ENCODE data around the gene PIK3AP1. TPM values are rescaled to one million over a fixed set of nuclear protein-coding genes. Genes with fewer than 3 reads are reported as not detected.

PIK3AP1 gene
- total RNA-seq, 1 donor from 2014 or later = 0.49 TPM

DNA sequence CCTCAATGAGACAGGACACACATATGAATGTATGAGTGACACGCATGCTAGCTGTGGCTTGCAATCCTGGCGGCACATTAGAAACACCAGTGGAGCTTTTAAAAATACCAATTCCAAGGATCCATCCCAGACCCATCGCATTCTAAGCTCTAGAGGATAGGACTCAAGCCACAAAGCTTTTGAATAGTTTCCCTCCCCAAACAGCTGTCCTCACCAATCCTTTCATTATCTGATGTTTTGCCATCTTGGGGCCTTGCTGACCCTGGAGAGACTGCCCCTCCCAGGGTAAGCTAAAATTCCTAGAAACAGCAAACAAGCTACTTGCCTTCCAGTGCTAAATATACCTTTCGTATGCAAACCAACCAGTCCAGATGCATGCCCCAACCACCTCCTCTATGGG is 124.6 kb downstream of the PIK3AP1 start:
- Mint-ChIP-seq H3K27me3 (ENCODE audit: unreplicated experiment) (peaks cover 4% of the 10 kb centered on the region), H3K36me3 (ENCODE audit: unreplicated experiment) (peaks cover 4% of the 10 kb centered on the region), H3K9me3 (ENCODE audit: unreplicated experiment) (no peaks in the 10 kb centered on the region), H3K4me1 (ENCODE audit: low read depth, unreplicated experiment) (no peaks in the 10 kb centered on the region), H3K4me3 (ENCODE audit: unreplicated experiment) (no peak overlapping the region), H3K27ac (ENCODE audit: unreplicated experiment) (no peak overlapping the region)
- no peak for DNase-seq
- TF ChIP-seq CTCF (IDR thresholded peaks at IDR 0.05; ENCODE audit: partially characterized antibody, unreplicated experiment) = no peak

DNA sequence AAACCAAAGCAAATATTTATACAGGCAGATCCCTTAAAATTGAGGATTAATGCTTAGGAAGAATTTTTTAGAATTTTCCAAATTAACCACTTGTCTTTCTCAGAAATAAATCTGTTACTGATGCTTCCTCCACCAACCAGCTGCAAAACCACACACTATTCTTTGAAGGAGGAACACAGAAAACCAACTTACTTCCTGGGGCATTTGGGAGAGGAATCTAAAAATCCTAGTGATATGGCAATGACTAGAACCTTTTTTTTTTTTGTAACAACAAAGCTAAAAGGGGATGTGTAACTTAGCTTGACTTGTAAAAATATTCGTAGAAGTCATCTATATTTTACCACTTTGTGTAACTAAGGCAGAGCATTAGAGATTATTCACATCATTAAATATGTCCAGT is 128.4 kb downstream of the PIK3AP1 start:
- Mint-ChIP-seq H3K27ac (ENCODE audit: unreplicated experiment) (no peak overlapping the region), H3K36me3 (ENCODE audit: unreplicated experiment) (no peaks in the 10 kb centered on the region), H3K4me1 (ENCODE audit: low read depth, unreplicated experiment) (no peaks in the 10 kb centered on the region), H3K9me3 (ENCODE audit: unreplicated experiment) (peaks cover 3% of the 10 kb centered on the region), H3K4me3 (ENCODE audit: unreplicated experiment) (no peak overlapping the region), H3K27me3 (ENCODE audit: unreplicated experiment) (peaks cover 4% of the 10 kb centered on the region)
- TF ChIP-seq CTCF (IDR thresholded peaks at IDR 0.05; ENCODE audit: partially characterized antibody, unreplicated experiment) = no peak
- DNase-seq = no peak

GRCh38 chr10:96588616-96589419 is 131.5 kb downstream of the PIK3AP1 start:
- Mint-ChIP-seq H3K27ac (ENCODE audit: unreplicated experiment) (no peak overlapping the region), H3K4me3 (ENCODE audit: unreplicated experiment) (no peak overlapping the region), H3K9me3 (ENCODE audit: unreplicated experiment) (peaks cover 6% of the 10 kb centered on the region), H3K36me3 (ENCODE audit: unreplicated experiment) (no peaks in the 10 kb centered on the region), H3K4me1 (ENCODE audit: low read depth, unreplicated experiment) (no peaks in the 10 kb centered on the region), H3K27me3 (ENCODE audit: unreplicated experiment) (peaks cover 2% of the 10 kb centered on the region)
- no peak for DNase-seq
- no peak for TF ChIP-seq CTCF (IDR thresholded peaks at IDR 0.05; ENCODE audit: partially characterized antibody, unreplicated experiment)

DNA sequence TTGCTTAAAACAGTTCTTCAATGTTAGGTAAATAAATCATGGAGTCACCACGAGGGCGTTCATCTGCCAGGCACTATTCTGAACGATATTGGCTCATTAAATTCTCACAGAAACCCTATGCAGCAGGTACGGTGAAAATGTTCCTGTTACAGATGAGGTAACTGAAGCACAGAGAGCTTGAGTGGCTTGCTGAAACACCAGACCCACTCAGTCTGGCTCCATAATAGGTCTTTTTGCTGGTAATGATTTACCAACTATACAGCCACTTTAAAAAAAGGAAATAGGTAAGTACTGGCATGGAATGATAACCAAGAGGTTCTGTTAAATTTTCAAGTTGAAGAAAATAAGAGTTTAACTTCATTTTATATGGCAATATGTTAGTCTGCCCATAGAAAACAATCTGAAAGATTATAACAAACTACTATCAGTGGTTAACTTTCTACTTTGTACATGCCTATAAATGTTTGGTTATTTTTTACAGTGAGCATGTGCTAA is 132.2 kb downstream of the PIK3AP1 start:
- no peak for DNase-seq
- Mint-ChIP-seq H3K4me1 (ENCODE audit: low read depth, unreplicated experiment) (no peaks in the 10 kb centered on the region), H3K27ac (ENCODE audit: unreplicated experiment) (no peak overlapping the region), H3K4me3 (ENCODE audit: unreplicated experiment) (no peak overlapping the region), H3K9me3 (ENCODE audit: unreplicated experiment) (peaks cover 6% of the 10 kb centered on the region), H3K27me3 (ENCODE audit: unreplicated experiment) (peaks cover 2% of the 10 kb centered on the region), H3K36me3 (ENCODE audit: unreplicated experiment) (no peaks in the 10 kb centered on the region)
- no peak for TF ChIP-seq CTCF (IDR thresholded peaks at IDR 0.05; ENCODE audit: partially characterized antibody, unreplicated experiment)

All from glutamatergic neuron (in vitro differentiated cells).